MM.1S (cell line): Measurements from ENCODE around the gene ITFG1.

ENCODE experiments used
- DNase-seq: peaks from one replicate; pipeline ENCODE4 v3.0.0-alpha.2; 2015
- H2AFZ ChIP-seq: fragments of 300-600 bp; sonication (generic); 2 replicates; pipeline ENCODE4 v1.6.0; 2016; ENCODE audit warnings: antibody characterized with exemption, low read length
- H3F3A ChIP-seq: fragments of 300-600 bp; sonication (generic); 2 replicates; pipeline ENCODE4 v1.6.1; 2016; ENCODE audit warnings: mild to moderate bottlenecking, antibody characterized with exemption, low read length, moderate library complexity, mixed read lengths; ENCODE audit not compliant: insufficient read depth
- H3K27ac ChIP-seq: fragments of 300-600 bp; sonication (generic); 2 replicates; pipeline ENCODE4 v1.5.1; 2016; ENCODE audit warnings: mild to moderate bottlenecking, low read length
- H3K27me3 ChIP-seq: fragments of 300-600 bp; sonication (generic); replicated peaks from 2 replicates; pipeline ENCODE4 v1.6.0; 2016; ENCODE audit warnings: low read length; ENCODE audit not compliant: insufficient read depth
- H3K36me3 ChIP-seq: fragments of 300-600 bp; sonication (generic); replicated peaks from 2 replicates; pipeline ENCODE4 v1.6.1; 2016; ENCODE audit warnings: mild to moderate bottlenecking, low read length, mixed read lengths; ENCODE audit not compliant: insufficient read depth
- H3K4me1 ChIP-seq: fragments of 300-600 bp; sonication (generic); 2 replicates; pipeline ENCODE4 v1.6.1; 2016; ENCODE audit warnings: low read length, mixed read lengths
- H3K4me2 ChIP-seq: fragments of 300-600 bp; sonication (generic); 2 replicates; pipeline ENCODE4 v1.6.0; 2016; ENCODE audit warnings: low read depth, low read length
- H3K4me3 ChIP-seq: fragments of 300-600 bp; sonication (generic); 2 replicates; pipeline ENCODE4 v1.5.1; 2016; ENCODE audit warnings: low read length, mixed read lengths
- H3K79me2 ChIP-seq: fragments of 300-600 bp; sonication (generic); 2 replicates; pipeline ENCODE4 v1.6.1; 2016; ENCODE audit warnings: mixed run types, low read length, mixed read lengths
- H3K9ac ChIP-seq: fragments of 300-600 bp; sonication (generic); 2 replicates; pipeline ENCODE4 v1.6.1; 2016; ENCODE audit warnings: low read length, mixed read lengths
- H3K9me2 ChIP-seq: fragments of 300-600 bp; sonication (generic); replicated peaks from 2 replicates; pipeline ENCODE4 v1.6.1; 2016; ENCODE audit warnings: mild to moderate bottlenecking, low read length, mixed read lengths; ENCODE audit not compliant: insufficient read depth
- H3K9me3 ChIP-seq: fragments of 300-600 bp; sonication (generic); replicated peaks from 2 replicates; pipeline ENCODE4 v1.6.1; 2016; ENCODE audit warnings: mild to moderate bottlenecking, low read length, mixed read lengths; ENCODE audit not compliant: insufficient read depth
- H4K20me1 ChIP-seq: fragments of 300-600 bp; sonication (generic); 2 replicates; pipeline ENCODE4 v1.6.1; 2016; ENCODE audit warnings: mild to moderate bottlenecking, low read length, moderate library complexity, mixed read lengths; ENCODE audit not compliant: insufficient read depth
- EZH2 ChIP-seq: fragments of 300-600 bp; sonication (generic); optimal IDR thresholded peaks from 2 replicates; pipeline ENCODE3; 2017; ENCODE audit warnings: low read depth, mild to moderate bottlenecking, antibody characterized with exemption, low read length, mixed read lengths
- EZH2phosphoT487 ChIP-seq: fragments of 300-600 bp; sonication (generic); IDR thresholded peaks from 2 replicates; pipeline ENCODE4 v1.6.1; 2018; ENCODE audit warnings: antibody characterized with exemption, low read length
- TF ChIP-seq, protein P1 (sequence below): fragments of 300-600 bp; sonication (generic); IDR thresholded peaks from 2 replicates; pipeline ENCODE4 v1.5.1; 2016; ENCODE audit warnings: antibody characterized with exemption, low read length, mixed read lengths

The ITFG1 gene

DNA sequence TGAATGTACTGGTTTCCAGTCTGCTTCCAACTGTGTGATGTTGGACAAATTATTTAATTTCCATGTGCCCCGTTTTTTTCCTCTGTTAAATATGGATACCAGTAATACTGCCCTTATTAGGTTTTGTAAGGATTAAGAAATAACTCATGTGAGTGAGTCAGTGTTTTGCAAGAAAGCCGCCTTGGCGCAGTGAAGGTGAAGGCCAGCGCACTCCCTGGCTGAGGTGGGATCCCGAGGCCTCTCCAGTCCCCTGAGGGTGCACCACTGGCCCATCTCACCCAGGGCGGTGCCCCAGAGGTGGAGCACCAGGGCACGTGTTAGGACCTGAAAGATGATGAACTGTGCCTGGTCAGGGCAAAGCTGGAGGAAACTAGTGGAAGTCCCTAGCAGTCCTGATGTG is 43.7 kb upstream of the ITFG1 start:
- Histone ChIP-seq H2AFZ (no peak overlapping the region), H3K9me2 (no peaks in the 10 kb centered on the region), H3K9ac (no peak overlapping the region), H3F3A (no peaks in the 10 kb centered on the region), H4K20me1 (no peaks in the 10 kb centered on the region), H3K4me1 (no peaks in the 10 kb centered on the region), H3K36me3 (peaks cover 3% of the 10 kb centered on the region; the same call in 1 of the 2 replicates), H3K79me2 (no peaks in the 10 kb centered on the region), H3K27ac (no peak overlapping the region), H3K4me3 (no peak overlapping the region), H3K9me3 (no peaks in the 10 kb centered on the region), H3K4me2 (no peak overlapping the region), H3K27me3 (no peaks in the 10 kb centered on the region)
- TF ChIP-seq EZH2 = no peak
- no peak for TF ChIP-seq EZH2phosphoT487
- TF ChIP-seq, protein P1, sequence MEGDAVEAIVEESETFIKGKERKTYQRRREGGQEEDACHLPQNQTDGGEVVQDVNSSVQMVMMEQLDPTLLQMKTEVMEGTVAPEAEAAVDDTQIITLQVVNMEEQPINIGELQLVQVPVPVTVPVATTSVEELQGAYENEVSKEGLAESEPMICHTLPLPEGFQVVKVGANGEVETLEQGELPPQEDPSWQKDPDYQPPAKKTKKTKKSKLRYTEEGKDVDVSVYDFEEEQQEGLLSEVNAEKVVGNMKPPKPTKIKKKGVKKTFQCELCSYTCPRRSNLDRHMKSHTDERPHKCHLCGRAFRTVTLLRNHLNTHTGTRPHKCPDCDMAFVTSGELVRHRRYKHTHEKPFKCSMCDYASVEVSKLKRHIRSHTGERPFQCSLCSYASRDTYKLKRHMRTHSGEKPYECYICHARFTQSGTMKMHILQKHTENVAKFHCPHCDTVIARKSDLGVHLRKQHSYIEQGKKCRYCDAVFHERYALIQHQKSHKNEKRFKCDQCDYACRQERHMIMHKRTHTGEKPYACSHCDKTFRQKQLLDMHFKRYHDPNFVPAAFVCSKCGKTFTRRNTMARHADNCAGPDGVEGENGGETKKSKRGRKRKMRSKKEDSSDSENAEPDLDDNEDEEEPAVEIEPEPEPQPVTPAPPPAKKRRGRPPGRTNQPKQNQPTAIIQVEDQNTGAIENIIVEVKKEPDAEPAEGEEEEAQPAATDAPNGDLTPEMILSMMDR = no peak
- no peak for DNase-seq

DNA sequence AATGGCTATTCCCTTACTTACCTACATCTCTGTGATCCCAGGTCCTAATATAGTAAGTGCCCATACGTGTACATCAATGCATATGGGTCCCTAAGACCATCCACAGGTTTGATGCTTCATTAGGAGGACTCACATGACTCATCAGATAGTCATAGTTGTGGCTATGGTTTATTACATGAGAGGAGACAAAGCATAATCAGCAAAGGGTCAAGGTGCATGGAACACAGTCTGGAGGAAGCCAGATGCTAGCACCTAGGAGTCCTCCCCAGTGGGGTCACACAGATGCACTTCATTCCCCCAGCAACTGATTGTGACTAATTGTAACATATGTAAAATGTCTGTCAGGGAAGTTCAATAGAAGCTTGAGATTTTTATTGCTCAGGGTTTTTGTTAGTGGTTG is 43.1 kb upstream of the ITFG1 start:
- H3K4me3 ChIP-seq = no peak overlapping the region
- H4K20me1 ChIP-seq = no peaks in the 10 kb centered on the region
- no peaks in the 10 kb centered on the region for H3F3A ChIP-seq
- H3K9me3 ChIP-seq = no peaks in the 10 kb centered on the region
- H3K9me2 ChIP-seq = no peaks in the 10 kb centered on the region
- no peaks in the 10 kb centered on the region for H3K4me1 ChIP-seq
- H3K27me3 ChIP-seq = no peaks in the 10 kb centered on the region
- H2AFZ ChIP-seq = no peak overlapping the region
- TF ChIP-seq, protein P1 = no peak
- TF ChIP-seq EZH2 (no peak), EZH2phosphoT487 (no peak)
- H3K9ac ChIP-seq = no peak overlapping the region
- no peaks in the 10 kb centered on the region for H3K79me2 ChIP-seq
- no peak for DNase-seq
- no peak overlapping the region for H3K4me2 ChIP-seq
- peaks cover 3% of the 10 kb centered on the region; the same call in 1 of the 2 replicates for H3K36me3 ChIP-seq
- no peak overlapping the region for H3K27ac ChIP-seq

DNA sequence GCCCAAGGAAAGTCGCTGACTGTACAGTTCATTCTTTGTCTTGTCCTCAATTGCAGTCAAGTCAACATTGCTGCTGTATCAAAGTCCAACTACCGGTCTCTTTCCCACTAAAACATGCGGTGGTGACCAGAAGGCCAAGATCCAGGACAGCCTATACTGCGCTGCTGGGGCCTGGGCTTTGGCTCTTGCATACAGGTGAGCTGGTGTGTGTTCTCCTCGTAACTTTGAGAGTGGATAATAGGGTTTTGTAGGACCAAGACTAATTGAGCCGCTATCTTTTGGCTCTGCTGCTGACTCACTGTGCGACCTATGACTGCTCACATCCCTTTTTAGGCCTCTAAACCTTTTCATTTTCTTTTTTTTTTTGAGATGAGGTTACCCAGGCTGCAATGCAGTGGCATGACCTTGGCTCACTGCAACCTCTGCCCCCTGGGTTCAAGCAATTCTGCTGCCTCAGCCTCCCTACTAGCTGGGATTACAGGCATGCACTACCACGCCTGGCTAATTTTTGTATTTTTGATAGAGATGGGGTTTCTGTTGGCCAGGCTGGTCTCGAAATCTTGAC is 38.9 kb upstream of the ITFG1 start:
- TF ChIP-seq EZH2 (no peak), EZH2phosphoT487 (no peak)
- TF ChIP-seq, protein P1 = no peak
- H3K27me3 ChIP-seq = no peaks in the 10 kb centered on the region
- no peaks in the 10 kb centered on the region for H3F3A ChIP-seq
- no peaks in the 10 kb centered on the region for H3K9me3 ChIP-seq
- no peaks in the 10 kb centered on the region for H3K9me2 ChIP-seq
- H3K79me2 ChIP-seq = peaks cover 9% of the 10 kb centered on the region; the same call in 1 of the 2 replicates
- no peak overlapping the region for H2AFZ ChIP-seq
- no peak for DNase-seq
- H3K4me1 ChIP-seq = no peaks in the 10 kb centered on the region
- peaks cover 3% of the 10 kb centered on the region; the same call in 1 of the 2 replicates for H3K36me3 ChIP-seq
- no peak overlapping the region for H3K4me3 ChIP-seq
- H3K27ac ChIP-seq = no peak overlapping the region
- H4K20me1 ChIP-seq = no peaks in the 10 kb centered on the region
- no peak overlapping the region for H3K4me2 ChIP-seq
- no peak overlapping the region for H3K9ac ChIP-seq
